SK-N-SH (cell line): ENCODE data around the gene KIR2DL4. TPM values are rescaled to one million over a fixed set of nuclear protein-coding genes. Genes with fewer than 3 reads are reported as not detected.
"Not testable (repeated sequence)": the region's sequence is repeated elsewhere in the genome, so short reads cannot be mapped to it uniquely, and the experiment has no call there.

Experiments used
- CTCF ChIA-PET: fragments of 300-600, 350-600 bp; formaldehyde crosslinking; extraction: SDS; loops from one replicate; lab custom pipeline; 2021; lab: Yijun Ruan, JAX
- POLR2A ChIA-PET: fragments of 350-600 bp; sonication (Branson Sonifier 250); formaldehyde crosslinking; extraction: SDS; loops from one replicate; lab custom pipeline; 2020; ENCODE audit warnings: antibody characterized with exemption, inconsistent platforms; lab: Yijun Ruan, JAX
- DNase-seq: peaks from one replicate; pipeline ENCODE4 v3.0.0; 2012
- H2AFZ ChIP-seq: fragments of 200-600 bp; sonication (generic); 2 replicates; pipeline ENCODE4 v1.8.1; 2016; ENCODE audit warnings: antibody characterized with exemption, mild to moderate bottlenecking, low read depth
- H3F3A ChIP-seq: fragments of 200-600 bp; sonication (generic); replicated peaks from 2 replicates; pipeline ENCODE3; 2016; ENCODE audit warnings: antibody characterized with exemption, mild to moderate bottlenecking; ENCODE audit not compliant: insufficient read depth
- H3K27ac ChIP-seq, 2 experiments: fragments of 200-500 bp in 1 of 2; fragments of 200-600 bp in 1 of 2; sonication (Bioruptor generic) in 1 of 2; sonication (generic), shearing (Covaris generic) in 1 of 2; 2 replicates each; pipeline versions ENCODE4 v1.5.1 to v1.6.1; 2014 to 2016; ENCODE audit warnings: low read depth in 2 of 2, inconsistent platforms in 1 of 2, low read length in 1 of 2, mild to moderate bottlenecking in 1 of 2, mixed read lengths in 1 of 2
- H3K27me3 ChIP-seq: fragments of 200-600 bp; sonication (generic), shearing (Covaris generic); 2 replicates; pipeline ENCODE4 v1.6.1; 2016; ENCODE audit warnings: mixed run types; ENCODE audit not compliant: insufficient read depth
- H3K36me3 ChIP-seq, 2 experiments: fragments of 200-500 bp in 1 of 2; fragments of 200-600 bp in 1 of 2; sonication (Bioruptor generic) in 1 of 2; sonication (generic) in 1 of 2; replicated peaks in 1 of 2; 2 replicates each; pipeline versions ENCODE3 to v1.5.1; 2014 to 2016; ENCODE audit warnings: low read length in 1 of 2, mild to moderate bottlenecking in 1 of 2; ENCODE audit not compliant: insufficient read depth in 2 of 2, control insufficient read depth in 1 of 2
- H3K4me1 ChIP-seq, 2 experiments: fragments of 200-500 bp in 1 of 2; fragments of 200-600 bp in 1 of 2; sonication (Bioruptor generic) in 1 of 2; sonication (generic), shearing (Covaris generic) in 1 of 2; 2 replicates each; pipeline versions ENCODE4 v1.5.1 to v1.6.1; 2014 to 2016; ENCODE audit warnings: low read depth in 1 of 2, low read length in 1 of 2, mixed run types in 1 of 2; ENCODE audit not compliant: insufficient read depth in 2 of 2, control insufficient read depth in 1 of 2
- H3K4me2 ChIP-seq: fragments of 200-600 bp; sonication (generic), shearing (Covaris generic); 2 replicates; pipeline ENCODE4 v1.6.1; 2017; ENCODE audit warnings: mixed run types
- H3K4me3 ChIP-seq, 2 experiments: fragments of 200-500 bp in 1 of 2; fragments of 200-600 bp in 1 of 2; sonication (Bioruptor generic) in 1 of 2; sonication (generic), shearing (Covaris generic) in 1 of 2; 2 replicates each; pipeline versions ENCODE4 v1.5.1 to v1.8.1; 2014 to 2016; ENCODE audit warnings: low read depth in 2 of 2, inconsistent platforms in 1 of 2, low read length in 1 of 2, mild to moderate bottlenecking in 1 of 2, mixed read lengths in 1 of 2, moderate library complexity in 1 of 2
- H3K79me2 ChIP-seq: fragments of 200-600 bp; sonication (generic); 2 replicates; pipeline ENCODE4 v1.8.1; 2017; ENCODE audit warnings: mild to moderate bottlenecking; ENCODE audit not compliant: insufficient read depth
- H3K9ac ChIP-seq: fragments of 200-600 bp; sonication (generic); 2 replicates; pipeline ENCODE4 v1.6.1; 2017; ENCODE audit warnings: mixed run types
- H3K9me2 ChIP-seq: fragments of 200-600 bp; sonication (generic); 2 replicates; pipeline ENCODE4 v1.6.1; 2017; ENCODE audit warnings: mixed run types
- H3K9me3 ChIP-seq: fragments of 200-600 bp; sonication (generic); 2 replicates; pipeline ENCODE4 v1.6.1; 2017; ENCODE audit warnings: mixed run types, mild to moderate bottlenecking, moderate library complexity
- H4K20me1 ChIP-seq: fragments of 200-600 bp; sonication (generic); 2 replicates; pipeline ENCODE4 v1.6.1; 2017; ENCODE audit warnings: mild to moderate bottlenecking, mixed run types; ENCODE audit not compliant: insufficient read depth
- CHD2 ChIP-seq: fragments of 150-350 bp; IDR thresholded peaks from 2 replicates; pipeline ENCODE4 v1.6.1; 2018; ENCODE audit warnings: low read length; ENCODE audit not compliant: partially characterized antibody
- EP300 ChIP-seq, 2 experiments: IDR thresholded peaks; 2 replicates each; pipeline versions ENCODE4 v1.4.0 to v1.6.1; 2012; ENCODE audit warnings: borderline replicate concordance in 1 of 2, low read depth in 1 of 2, low read length in 1 of 2
- FOSL2 ChIP-seq: IDR thresholded peaks from 2 replicates; pipeline ENCODE4 v1.4.0; 2012; ENCODE audit warnings: low read depth, mild to moderate bottlenecking, moderate library complexity, borderline replicate concordance
- FOXJ3 ChIP-seq: sonication (generic); formaldehyde crosslinking; IDR thresholded peaks from 2 replicates; pipeline ENCODE4 v1.5.1; 2020; ENCODE audit warnings: mild to moderate bottlenecking, missing genetic modification reagents
- FOXM1 ChIP-seq: IDR thresholded peaks from 2 replicates; pipeline ENCODE4 v1.4.0; 2012; ENCODE audit warnings: low read depth, mild to moderate bottlenecking
- GABPA ChIP-seq: IDR thresholded peaks from 2 replicates; pipeline ENCODE4 v1.4.0; 2012; ENCODE audit warnings: low read depth, mild to moderate bottlenecking
- GATA2 ChIP-seq: sonication (generic); formaldehyde crosslinking; IDR thresholded peaks from 2 replicates; pipeline ENCODE4 v1.5.0; 2020; ENCODE audit warnings: mild to moderate bottlenecking, missing genetic modification reagents
- MAX ChIP-seq: IDR thresholded peaks from 2 replicates; pipeline ENCODE4 v1.4.0; 2012; ENCODE audit warnings: low read depth
- NFIC ChIP-seq: IDR thresholded peaks from 2 replicates; pipeline ENCODE4 v1.4.0; 2012; ENCODE audit warnings: borderline replicate concordance
- NRF1 ChIP-seq: IDR thresholded peaks from 2 replicates; pipeline ENCODE4 v1.6.1; 2012; ENCODE audit warnings: low read depth, mild to moderate bottlenecking, low read length
- PBX3 ChIP-seq: IDR thresholded peaks from 2 replicates; pipeline ENCODE4; 2012
- REST ChIP-seq: IDR thresholded peaks from 2 replicates; pipeline ENCODE4 v1.6.1; 2012; ENCODE audit warnings: mild to moderate bottlenecking, low read depth, low read length, moderate library complexity
- SMC3 ChIP-seq: IDR thresholded peaks from 2 replicates; pipeline ENCODE4 v1.6.1; 2012; ENCODE audit warnings: low read depth, low read length, improper control_type of control experiment
- WGBS: methylation state at CpG from one replicate; pipeline ENCODE4 v1.1.6; 2017; ENCODE audit warnings: low lambda C conversion rate; 5-methylcytosine and 5-hydroxymethylcytosine counted together
- polyA plus RNA-seq, 3 experiments: library from polyadenylated mRNA; depleted of rRNA; stranded (reverse); fragments of >200 nt; gene quantifications; 2 replicates each; pipeline ENCODE4 v1.2.3, GENCODE V29; 2012

KIR2DL4 gene
- polyA plus RNA-seq, 1 of the 3 experiments (the other 2 are of a cell fraction) = not detected

- H3K79me2 ChIP-seq = no peaks in the 10 kb centered on the region
- no peaks in the 10 kb centered on the region for H3K4me1 ChIP-seq
- TF ChIP-seq GATA2 (CRISPR knock-in tag) (no peak), EP300 (IDR thresholded peaks at IDR 0.05; ENCODE audit: borderline replicate concordance in 1 of 2, low read depth in 1 of 2, low read length in 1 of 2) (no peak), FOSL2 (no peak), SMC3 (no peak), MAX (no peak), CHD2 (no peak)
- ChIA-PET CTCF (no interaction called here), POLR2A (no interaction called here)
- no peaks in the 10 kb centered on the region for H3K9me2 ChIP-seq
- 0% methylated on average over 2 of the region's 2 CpGs for WGBS
- H3K9me3 ChIP-seq = no peaks in the 10 kb centered on the region
- no peak overlapping the region for H3K4me2 ChIP-seq
- no peaks in the 10 kb centered on the region for H3K36me3 ChIP-seq
- no peak overlapping the region for H3K4me3 ChIP-seq
- no peaks in the 10 kb centered on the region for H3F3A ChIP-seq
- no peak for DNase-seq
- H3K27ac ChIP-seq = no peak overlapping the region
- H3K9ac ChIP-seq = no peak overlapping the region
- no peak overlapping the region for H2AFZ ChIP-seq
- H3K27me3 ChIP-seq = no peaks in the 10 kb centered on the region; the same call in 1 of the 2 replicates
- no peaks in the 10 kb centered on the region for H4K20me1 ChIP-seq
Observed at GRCh38 chr19:54850930-54851329, 47.5 kb downstream of the KIR2DL4 start.

DNA sequence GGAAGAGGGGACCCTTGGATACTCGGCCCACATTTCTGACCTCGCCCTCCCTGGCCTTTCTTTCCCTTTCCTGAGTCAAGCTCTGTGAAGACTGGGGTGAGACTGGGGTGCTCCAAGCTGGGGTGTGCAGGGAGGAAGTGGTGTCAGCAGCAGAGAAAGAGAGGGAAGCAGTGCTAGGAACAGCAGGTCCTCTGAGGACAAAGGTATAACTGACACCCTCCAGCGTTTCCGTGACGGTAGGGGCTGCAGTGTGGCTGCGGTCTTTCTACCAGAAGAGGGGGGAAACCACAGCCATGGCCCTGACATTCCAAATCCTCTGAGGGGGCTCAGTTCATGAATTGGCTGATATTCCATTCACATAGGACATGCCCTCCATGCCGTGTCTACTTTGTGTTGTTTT, 47.9 kb downstream of the KIR2DL4 start:
- no peak overlapping the region for H2AFZ ChIP-seq

GRCh38 chr19:54855241-54855640, 51.8 kb downstream of the KIR2DL4 start:
- H4K20me1 ChIP-seq, H3K4me2 ChIP-seq, H3K79me2 ChIP-seq, H3K9me2 ChIP-seq, POLR2A ChIA-PET, H3K27me3 ChIP-seq, H3K9me3 ChIP-seq, H3K9ac ChIP-seq, H3K27ac ChIP-seq, H3K4me1 ChIP-seq, CTCF ChIA-PET, H3F3A ChIP-seq, H3K36me3 ChIP-seq, DNase-seq, H3K4me3 ChIP-seq, H2AFZ ChIP-seq: not testable (repeated sequence)
- WGBS = 2% methylated on average over 1 of the region's 1 CpG

More for the DNA sequence above, 47.9 kb downstream of the KIR2DL4 start:
- Histone ChIP-seq H4K20me1 (no peaks in the 10 kb centered on the region), H3F3A (no peaks in the 10 kb centered on the region), H3K36me3 (no peaks in the 10 kb centered on the region), H3K27ac (no peak overlapping the region), H3K9me2 (no peaks in the 10 kb centered on the region), H3K27me3 (no peaks in the 10 kb centered on the region; the same call in 1 of the 2 replicates), H3K79me2 (no peaks in the 10 kb centered on the region), H3K4me2 (no peak overlapping the region), H3K9ac (no peak overlapping the region), H3K4me1 (no peaks in the 10 kb centered on the region)
- 1% methylated on average over 7 of the region's 7 CpGs for WGBS
- DNase-seq = no peak
- CTCF ChIA-PET = no interaction called here
- TF ChIP-seq FOXM1 (no peak), GABPA (no peak), FOSL2 (no peak), FOXJ3 (CRISPR knock-in tag) (no peak), NRF1 (no peak), EP300 (IDR thresholded peaks at IDR 0.05; ENCODE audit: borderline replicate concordance in 1 of 2, low read depth in 1 of 2, low read length in 1 of 2) (no peak), PBX3 (no peak), REST (no peak), NFIC (no peak)
- TF ChIP-seq, all 33 proteins: peak for 0
- Histone ChIP-seq H3K9me3 (no peaks in the 10 kb centered on the region), H3K4me3 (no peak overlapping the region)
- POLR2A ChIA-PET = no interaction called here

- H3K4me1 ChIP-seq, H3K9me2 ChIP-seq, H3K27ac ChIP-seq, H3K9ac ChIP-seq, CTCF ChIA-PET, H4K20me1 ChIP-seq, H2AFZ ChIP-seq, H3K9me3 ChIP-seq, H3F3A ChIP-seq, H3K36me3 ChIP-seq, H3K27me3 ChIP-seq, H3K79me2 ChIP-seq, POLR2A ChIA-PET, DNase-seq, H3K4me3 ChIP-seq, H3K4me2 ChIP-seq: not testable (repeated sequence)
- 3% methylated on average over 3 of the region's 3 CpGs for WGBS
Observed at GRCh38 chr19:54858476-54858875, 55.1 kb downstream of the KIR2DL4 start.
